ENCODE measurements around the gene CHIT1.

DNA sequence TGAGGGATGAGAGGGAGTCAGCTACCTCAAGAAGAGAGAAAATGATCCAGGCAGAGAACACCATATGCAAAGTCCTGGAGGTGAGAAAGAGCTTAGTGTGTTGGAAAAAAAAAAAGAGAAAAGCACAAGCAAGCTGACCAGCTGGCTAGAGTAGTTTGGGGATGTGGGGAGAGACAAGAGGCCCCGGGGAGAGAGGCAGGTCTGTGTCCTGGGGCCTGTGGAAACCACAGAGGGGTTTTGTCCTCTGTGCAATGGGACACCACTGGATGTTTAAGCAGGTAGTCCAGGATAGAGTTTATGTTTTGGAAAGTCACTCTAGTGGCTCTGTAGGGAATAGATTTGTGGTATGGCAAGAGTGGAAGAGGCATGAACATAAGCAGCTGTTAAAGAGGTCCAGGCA is 28.6 kb downstream of the CHIT1 start:
- TF ChIP-seq ZFP30 (CRISPR knock-in tag; IDR thresholded peaks at IDR 0.05) = no peak
- no peak for TF ChIP-seq ZC3H10 (CRISPR knock-in tag; IDR thresholded peaks at IDR 0.05)
- no peak for TF ChIP-seq ZNF565 (CRISPR knock-in tag; conservative IDR thresholded peaks at IDR 0.05; ENCODE audit: low read depth)
- TF ChIP-seq BACH2 (CRISPR knock-in tag; IDR thresholded peaks at IDR 0.05; ENCODE audit: borderline replicate concordance) = no peak
- TF ChIP-seq RARB (CRISPR knock-in tag; IDR thresholded peaks at IDR 0.05) = no peak
- TF ChIP-seq TCF4 (CRISPR knock-in tag; IDR thresholded peaks at IDR 0.05; ENCODE audit: borderline replicate concordance) = no peak
